ENCODE data around the gene ABCG2.
"Not testable (repeated sequence)": the region's sequence is repeated elsewhere in the genome, so short reads cannot be mapped to it uniquely, and the experiment has no call there.

The ABCG2 gene

GRCh38 chr4:88169298-88169697 lies 10.9 kb upstream of the ABCG2 start:
- no peak overlapping the region for H3K27ac ChIP-seq
- H3K27me3 ChIP-seq: no peaks in the 10 kb centered on the region
- H4K20me1 ChIP-seq: no peaks in the 10 kb centered on the region
- no peak overlapping the region for H3K4me3 ChIP-seq
- no peak overlapping the region for H3K4me2 ChIP-seq
- H3K9ac ChIP-seq: no peak overlapping the region
- TF ChIP-seq Cebpa-rat (IDR thresholded peaks at IDR 0.05): no peak
- no peaks in the 10 kb centered on the region for H3K4me1 ChIP-seq
- peaks cover 11% of the 10 kb centered on the region for H3K9me3 ChIP-seq
- no peaks in the 10 kb centered on the region for H3K36me3 ChIP-seq

GRCh38 chr4:88166608-88167007 lies 8.2 kb upstream of the ABCG2 start:
- H3K4me2 ChIP-seq: no peak overlapping the region
- no peaks in the 10 kb centered on the region for H4K20me1 ChIP-seq
- H3K36me3 ChIP-seq: no peaks in the 10 kb centered on the region
- TF ChIP-seq Cebpa-rat (IDR thresholded peaks at IDR 0.05): no peak
- H3K27ac ChIP-seq: no peak overlapping the region
- no peaks in the 10 kb centered on the region for H3K4me1 ChIP-seq
- no peak overlapping the region for H3K4me3 ChIP-seq
- no peaks in the 10 kb centered on the region for H3K27me3 ChIP-seq
- peaks cover 16% of the 10 kb centered on the region for H3K9me3 ChIP-seq
- no peak overlapping the region for H3K9ac ChIP-seq

- Histone ChIP-seq H3K9me3 (peaks cover 16% of the 10 kb centered on the region), H4K20me1 (no peaks in the 10 kb centered on the region), H3K27ac (no peak overlapping the region), H3K27me3 (peaks cover 17% of the 10 kb centered on the region), H3K4me2 (no peak overlapping the region), H3K36me3 (no peaks in the 10 kb centered on the region), H3K4me3 (no peak overlapping the region), H3K9ac (no peak overlapping the region), H3K4me1 (peaks cover 8% of the 10 kb centered on the region; the same call in 1 of the 2 replicates)
- TF ChIP-seq Cebpa-rat (IDR thresholded peaks at IDR 0.05): no peak
These were observed 4.9 kb upstream of the ABCG2 start for GRCh38 chr4:88163336-88163735.

- TF ChIP-seq Cebpa-rat (IDR thresholded peaks at IDR 0.05): no peak
- H3K36me3 ChIP-seq: no peaks in the 10 kb centered on the region
- peaks cover 16% of the 10 kb centered on the region for H3K9me3 ChIP-seq
- no peak overlapping the region for H3K27ac ChIP-seq
- no peak overlapping the region for H3K4me3 ChIP-seq
- no peak overlapping the region for H3K4me2 ChIP-seq
- no peak overlapping the region for H3K9ac ChIP-seq
- H3K27me3 ChIP-seq: peaks cover 24% of the 10 kb centered on the region
- H4K20me1 ChIP-seq: no peaks in the 10 kb centered on the region
- H3K4me1 ChIP-seq: peaks cover 12% of the 10 kb centered on the region; the same call in 1 of the 2 replicates
These were observed 4.2 kb upstream of the ABCG2 start for GRCh38 chr4:88162626-88163025.

GRCh38 chr4:88159229-88159725 lies 838 bp upstream of the ABCG2 start:
- no peaks in the 10 kb centered on the region for H3K36me3 ChIP-seq
- H4K20me1 ChIP-seq: no peaks in the 10 kb centered on the region
- no peak overlapping the region for H3K27ac ChIP-seq
- no peak for TF ChIP-seq Cebpa-rat (IDR thresholded peaks at IDR 0.05)
- peaks cover 5% of the 10 kb centered on the region for H3K9me3 ChIP-seq
- H3K27me3 ChIP-seq: peaks cover 29% of the 10 kb centered on the region
- no peak overlapping the region for H3K9ac ChIP-seq
- H3K4me2 ChIP-seq: peak overlapping the region; percentile 97
- H3K4me1 ChIP-seq: peaks cover 12% of the 10 kb centered on the region; the same call in 1 of the 2 replicates
- peak overlapping the region; percentile 76 for H3K4me3 ChIP-seq

GRCh38 chr4:88158038-88158488 lies 376 bp downstream of the ABCG2 start:
- Histone ChIP-seq H3K9ac (peak overlapping the region; percentile 69; the same call in 1 of the 2 replicates), H4K20me1 (no peaks in the 10 kb centered on the region), H3K4me3 (peak overlapping the region; percentile 76), H3K9me3 (no peaks in the 10 kb centered on the region), H3K27me3 (peaks cover 29% of the 10 kb centered on the region), H3K36me3 (no peaks in the 10 kb centered on the region), H3K4me2 (peak overlapping the region; percentile 97), H3K27ac (no peak overlapping the region), H3K4me1 (peaks cover 12% of the 10 kb centered on the region; the same call in 1 of the 2 replicates)
- no peak for TF ChIP-seq Cebpa-rat (IDR thresholded peaks at IDR 0.05)

- not testable (repeated sequence) for H3K9me3 ChIP-seq, H3K36me3 ChIP-seq, H3K27ac ChIP-seq, H3K27me3 ChIP-seq, H3K4me1 ChIP-seq, H3K4me2 ChIP-seq, H3K9ac ChIP-seq, H4K20me1 ChIP-seq, H3K4me3 ChIP-seq
These were observed 6.1 kb downstream of the ABCG2 start for GRCh38 chr4:88152331-88152730.

GRCh38 chr4:88148560-88148959 lies 9.9 kb downstream of the ABCG2 start:
- no peaks in the 10 kb centered on the region for H4K20me1 ChIP-seq
- H3K9ac ChIP-seq: no peak overlapping the region
- H3K4me3 ChIP-seq: no peak overlapping the region
- no peaks in the 10 kb centered on the region for H3K36me3 ChIP-seq
- no peaks in the 10 kb centered on the region for H3K9me3 ChIP-seq
- no peaks in the 10 kb centered on the region for H3K27me3 ChIP-seq
- H3K4me2 ChIP-seq: no peak overlapping the region
- 0 out of 2 replicates have a peak, but pooled peaks cover 5% of the 10 kb centered on the region for H3K4me1 ChIP-seq
- no peak for TF ChIP-seq Cebpa-rat (IDR thresholded peaks at IDR 0.05)
- no peak overlapping the region for H3K27ac ChIP-seq

- H3K4me3 ChIP-seq: no peak overlapping the region
- no peaks in the 10 kb centered on the region for H3K9me3 ChIP-seq
- H3K9ac ChIP-seq: no peak overlapping the region
- no peak overlapping the region for H3K4me2 ChIP-seq
- no peaks in the 10 kb centered on the region for H3K27me3 ChIP-seq
- no peaks in the 10 kb centered on the region for H3K36me3 ChIP-seq
- H3K4me1 ChIP-seq: 0 out of 2 replicates have a peak, but pooled peaks cover 5% of the 10 kb centered on the region
- no peak overlapping the region for H3K27ac ChIP-seq
- TF ChIP-seq Cebpa-rat (IDR thresholded peaks at IDR 0.05): no peak
- no peaks in the 10 kb centered on the region for H4K20me1 ChIP-seq
These were observed 10.6 kb downstream of the ABCG2 start for GRCh38 chr4:88147799-88148217.

- H3K27ac ChIP-seq: no peak overlapping the region
- H3K27me3 ChIP-seq: no peaks in the 10 kb centered on the region
- H3K36me3 ChIP-seq: no peaks in the 10 kb centered on the region
- no peaks in the 10 kb centered on the region for H3K9me3 ChIP-seq
- H3K4me3 ChIP-seq: no peak overlapping the region
- H3K4me1 ChIP-seq: 0 out of 2 replicates have a peak, but pooled peaks cover 5% of the 10 kb centered on the region
- H3K9ac ChIP-seq: no peak overlapping the region
- H3K4me2 ChIP-seq: no peak overlapping the region
- TF ChIP-seq Cebpa-rat (IDR thresholded peaks at IDR 0.05): no peak
- H4K20me1 ChIP-seq: no peaks in the 10 kb centered on the region
These were observed 11.5 kb downstream of the ABCG2 start for GRCh38 chr4:88146891-88147290.

- no peak overlapping the region for H3K9ac ChIP-seq
- H3K4me1 ChIP-seq: no peaks in the 10 kb centered on the region
- H3K4me2 ChIP-seq: no peak overlapping the region
- no peaks in the 10 kb centered on the region for H3K36me3 ChIP-seq
- no peaks in the 10 kb centered on the region for H3K27me3 ChIP-seq
- H4K20me1 ChIP-seq: no peaks in the 10 kb centered on the region
- H3K4me3 ChIP-seq: no peak overlapping the region
- H3K27ac ChIP-seq: no peak overlapping the region
- no peaks in the 10 kb centered on the region for H3K9me3 ChIP-seq
- no peak; the same call in 1 of the 2 replicates for TF ChIP-seq Cebpa-rat (IDR thresholded peaks at IDR 0.05)
These were observed 13.6 kb downstream of the ABCG2 start for GRCh38 chr4:88144866-88145300.

Data from BLaER1 (cell line).